Stimulated activated CD8-positive, alpha-beta memory T cell treated with anti-CD3 and anti-CD28 coated beads, Interleukin-15, amount 100 ng/mL, for 1 hour (primary cell): Measurements from ENCODE around the gene DDTL.

Experiments
- DNase-seq: peaks from one replicate; pipeline ENCODE4 v3.0.0-alpha.2; 2020; ENCODE audit warnings: low read depth

The DDTL gene

GRCh38 chr22:24006207-24006913 lies 39.7 kb downstream of the DDTL start:
- DNase-seq = no peak

- DNase-seq = no peak
Observed at GRCh38 chr22:24006914-24007214, 40.2 kb downstream of the DDTL start.

GRCh38 chr22:24007253-24008021 lies 40.7 kb downstream of the DDTL start:
- DNase-seq = no peak

GRCh38 chr22:24008022-24008283 lies 41.3 kb downstream of the DDTL start:
- DNase-seq = no peak

GRCh38 chr22:24008381-24009226 lies 41.9 kb downstream of the DDTL start:
- no peak for DNase-seq

GRCh38 chr22:24009227-24010017 lies 42.7 kb downstream of the DDTL start:
- no peak for DNase-seq

GRCh38 chr22:24010018-24010391 lies 43.3 kb downstream of the DDTL start:
- no peak for DNase-seq

- no peak for DNase-seq
Observed at GRCh38 chr22:24011735-24012068, 45.0 kb downstream of the DDTL start.

GRCh38 chr22:24016156-24016555 lies 49.5 kb downstream of the DDTL start:
- DNase-seq = no peak

GRCh38 chr22:24021304-24021703 lies 54.6 kb downstream of the DDTL start:
- no peak for DNase-seq
